Chondrocyte (in vitro differentiated cells): ENCODE data around the gene EVA1C. TPM values are rescaled to one million over a fixed set of nuclear protein-coding genes. Genes with fewer than 3 reads are reported as not detected.
"Not testable (repeated sequence)": the region's sequence is repeated elsewhere in the genome, so short reads cannot be mapped to it uniquely, and the experiment has no call there.

Experiments used
- DNase-seq: peaks from one replicate; pipeline ENCODE4 v3.0.0; 2021; ENCODE audit warnings: mixed read lengths, low spot score
- H3K27ac Mint-ChIP-seq: one replicate; pipeline ENCODE4 v1.8.0; 2021; ENCODE audit warnings: mild to moderate bottlenecking, moderate library complexity, mixed read lengths; ENCODE audit not compliant: unreplicated experiment
- H3K27me3 Mint-ChIP-seq: 2 replicates; pipeline ENCODE4 v1.8.0; 2021; ENCODE audit warnings: low read depth, mixed read lengths
- H3K36me3 Mint-ChIP-seq: 2 replicates; pipeline ENCODE4 v1.8.0; 2021; ENCODE audit warnings: low read depth, mixed read lengths
- H3K4me1 Mint-ChIP-seq: 2 replicates; pipeline ENCODE4 v1.8.0; 2021; ENCODE audit warnings: low read depth, mild to moderate bottlenecking, mixed read lengths
- H3K4me3 Mint-ChIP-seq: one replicate; pipeline ENCODE4 v1.8.0; 2021; ENCODE audit warnings: mild to moderate bottlenecking, moderate library complexity, mixed read lengths; ENCODE audit not compliant: unreplicated experiment
- H3K9me3 Mint-ChIP-seq: 2 replicates; pipeline ENCODE4 v1.8.0; 2021; ENCODE audit warnings: low read depth, mixed read lengths
- total RNA-seq: library from RNA; stranded (reverse); gene quantifications from 3 replicates; pipeline ENCODE4 v1.2.1, GENCODE V29; 2021
- TF ChIP-seq, protein P1 (sequence below): fragments of 200-600 bp; sonication (generic); IDR thresholded peaks from 2 replicates; pipeline ENCODE4 v1.5.0; 2021; ENCODE audit warnings: antibody characterized with exemption, mild to moderate bottlenecking, moderate library complexity

The EVA1C gene
- total RNA-seq, 1 donor from 2014 or later, result 2.0 TPM

DNA sequence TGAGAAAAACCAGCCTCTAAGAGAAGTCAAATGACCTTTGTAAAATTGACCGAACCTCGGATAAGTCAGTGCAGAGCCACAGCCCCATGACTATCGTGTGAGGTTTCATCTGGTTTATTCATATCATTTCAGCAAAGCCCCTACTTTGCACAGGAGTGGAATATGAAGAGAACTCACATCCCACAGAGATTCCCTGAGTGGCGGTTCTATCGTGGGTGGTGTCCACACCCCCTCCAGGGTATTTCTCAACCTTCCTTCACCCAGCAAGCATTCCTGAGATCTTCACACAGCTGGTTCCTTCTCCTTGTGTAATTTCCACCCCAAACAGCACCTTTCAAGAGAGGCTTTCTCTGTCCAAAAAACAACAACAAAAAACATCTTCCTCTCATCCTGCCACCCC, 47.5 kb downstream of the EVA1C start:
- Mint-ChIP-seq H3K4me1 (peaks cover 38% of the 10 kb centered on the region), H3K9me3 (no peaks in the 10 kb centered on the region), H3K27ac (no peak overlapping the region), H3K4me3 (no peak overlapping the region), H3K36me3 (peaks cover 2% of the 10 kb centered on the region), H3K27me3 (no peaks in the 10 kb centered on the region)
- TF ChIP-seq, protein P1, sequence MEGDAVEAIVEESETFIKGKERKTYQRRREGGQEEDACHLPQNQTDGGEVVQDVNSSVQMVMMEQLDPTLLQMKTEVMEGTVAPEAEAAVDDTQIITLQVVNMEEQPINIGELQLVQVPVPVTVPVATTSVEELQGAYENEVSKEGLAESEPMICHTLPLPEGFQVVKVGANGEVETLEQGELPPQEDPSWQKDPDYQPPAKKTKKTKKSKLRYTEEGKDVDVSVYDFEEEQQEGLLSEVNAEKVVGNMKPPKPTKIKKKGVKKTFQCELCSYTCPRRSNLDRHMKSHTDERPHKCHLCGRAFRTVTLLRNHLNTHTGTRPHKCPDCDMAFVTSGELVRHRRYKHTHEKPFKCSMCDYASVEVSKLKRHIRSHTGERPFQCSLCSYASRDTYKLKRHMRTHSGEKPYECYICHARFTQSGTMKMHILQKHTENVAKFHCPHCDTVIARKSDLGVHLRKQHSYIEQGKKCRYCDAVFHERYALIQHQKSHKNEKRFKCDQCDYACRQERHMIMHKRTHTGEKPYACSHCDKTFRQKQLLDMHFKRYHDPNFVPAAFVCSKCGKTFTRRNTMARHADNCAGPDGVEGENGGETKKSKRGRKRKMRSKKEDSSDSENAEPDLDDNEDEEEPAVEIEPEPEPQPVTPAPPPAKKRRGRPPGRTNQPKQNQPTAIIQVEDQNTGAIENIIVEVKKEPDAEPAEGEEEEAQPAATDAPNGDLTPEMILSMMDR, result no peak
- peak; percentile 4 for DNase-seq

DNA sequence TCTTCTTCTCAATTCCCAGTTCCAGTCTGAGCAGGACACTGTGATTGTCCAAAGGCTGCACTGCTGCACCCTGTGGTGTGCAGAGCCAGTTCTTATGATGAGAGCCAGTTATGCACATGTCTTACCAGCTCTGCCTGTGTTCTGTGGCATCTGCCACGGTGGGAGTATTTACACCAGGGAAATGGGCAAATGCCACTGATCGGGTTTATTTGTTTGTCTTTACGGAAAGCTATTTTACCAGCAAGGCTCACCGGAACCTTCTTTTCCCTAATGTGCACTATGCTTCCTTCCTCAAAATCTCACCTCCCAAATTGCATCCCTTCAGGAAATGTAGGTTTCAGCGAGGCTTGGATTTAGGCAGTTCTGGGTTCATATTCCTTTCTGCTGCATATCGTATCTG, 49.0 kb downstream of the EVA1C start:
- H3K36me3 Mint-ChIP-seq, result peaks cover 2% of the 10 kb centered on the region
- H3K27ac Mint-ChIP-seq, result no peak overlapping the region
- TF ChIP-seq, protein P1, result no peak
- peak; percentile 2 for DNase-seq
- H3K4me1 Mint-ChIP-seq, result peaks cover 36% of the 10 kb centered on the region
- no peaks in the 10 kb centered on the region for H3K27me3 Mint-ChIP-seq
- H3K9me3 Mint-ChIP-seq, result no peaks in the 10 kb centered on the region
- no peak overlapping the region for H3K4me3 Mint-ChIP-seq

DNA sequence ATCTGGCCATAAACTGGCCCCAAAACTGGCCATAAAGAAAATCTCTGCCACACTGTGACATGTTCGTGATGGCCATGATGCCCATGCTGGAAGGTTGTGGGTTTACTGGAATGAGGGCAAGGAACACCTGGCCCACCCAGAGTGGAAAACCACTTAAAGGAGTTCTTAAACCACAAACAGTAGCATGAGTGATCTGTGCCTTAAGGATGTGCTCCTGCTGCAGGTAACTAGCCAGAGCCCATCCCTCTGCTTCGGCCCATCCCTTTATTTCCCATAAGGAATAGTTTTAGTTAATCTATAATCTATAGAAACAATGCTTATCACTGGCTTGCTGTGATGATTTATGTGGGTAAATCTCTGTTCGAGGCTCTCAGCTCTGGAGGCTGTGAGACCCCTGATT, 50.1 kb downstream of the EVA1C start:
- H3K36me3 Mint-ChIP-seq, H3K27ac Mint-ChIP-seq, H3K4me3 Mint-ChIP-seq, H3K9me3 Mint-ChIP-seq, H3K27me3 Mint-ChIP-seq: not testable (repeated sequence)
- H3K4me1 Mint-ChIP-seq, result peaks cover 26% of the 10 kb centered on the region
- DNase-seq, result peak; percentile 0

DNA sequence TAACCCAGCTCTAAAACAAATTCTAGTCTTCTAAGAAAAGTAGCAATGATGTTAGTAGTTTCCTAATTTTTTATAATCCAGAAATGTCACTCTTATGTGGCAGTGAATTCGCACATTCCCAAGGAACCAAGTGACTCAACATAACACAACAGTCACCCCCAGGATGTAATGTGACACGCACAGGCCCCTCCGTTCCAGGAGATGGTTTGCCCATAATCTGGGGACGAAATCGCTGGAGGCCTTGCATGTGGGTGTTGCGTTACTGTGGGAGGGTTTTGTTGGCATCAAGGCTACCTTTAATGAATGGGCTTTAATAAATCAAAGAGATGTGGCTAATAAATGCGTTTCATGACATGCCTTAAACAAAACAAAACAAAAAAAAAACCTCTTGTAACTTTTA, 50.9 kb downstream of the EVA1C start:
- peaks cover 2% of the 10 kb centered on the region for H3K36me3 Mint-ChIP-seq
- H3K4me3 Mint-ChIP-seq, result no peak overlapping the region
- peak; percentile 19 for DNase-seq
- H3K27me3 Mint-ChIP-seq, result no peaks in the 10 kb centered on the region
- H3K27ac Mint-ChIP-seq, result peak overlapping the region; percentile 89
- TF ChIP-seq, protein P1, result no peak
- H3K4me1 Mint-ChIP-seq, result peaks cover 20% of the 10 kb centered on the region
- no peaks in the 10 kb centered on the region for H3K9me3 Mint-ChIP-seq

DNA sequence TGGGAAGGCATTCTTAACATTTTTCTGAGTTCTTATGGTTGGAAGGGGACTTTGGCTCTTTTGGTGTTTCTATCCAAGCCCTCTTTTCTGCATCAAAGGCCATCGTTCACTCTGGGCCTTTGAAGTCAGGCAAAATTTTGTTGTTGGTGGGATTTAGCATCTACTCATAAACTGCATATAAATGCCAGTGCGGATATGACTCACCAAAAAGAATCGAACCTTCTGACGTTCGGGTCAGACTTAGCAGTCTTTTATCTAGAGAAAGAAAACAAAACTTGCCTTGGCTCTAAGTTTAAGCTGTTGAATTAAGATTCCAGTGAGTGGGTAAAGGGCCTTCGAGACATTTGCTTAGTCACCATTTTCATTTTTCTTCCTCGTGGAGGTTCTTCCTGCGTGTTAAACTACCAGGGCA, 51.4 kb downstream of the EVA1C start:
- H3K27me3 Mint-ChIP-seq, result no peaks in the 10 kb centered on the region
- H3K27ac Mint-ChIP-seq, result peak overlapping the region; percentile 95
- H3K36me3 Mint-ChIP-seq, result peaks cover 1% of the 10 kb centered on the region
- H3K4me3 Mint-ChIP-seq, result no peak overlapping the region
- H3K4me1 Mint-ChIP-seq, result peaks cover 20% of the 10 kb centered on the region
- TF ChIP-seq, protein P1, result no peak
- DNase-seq, result no peak
- H3K9me3 Mint-ChIP-seq, result no peaks in the 10 kb centered on the region

DNA sequence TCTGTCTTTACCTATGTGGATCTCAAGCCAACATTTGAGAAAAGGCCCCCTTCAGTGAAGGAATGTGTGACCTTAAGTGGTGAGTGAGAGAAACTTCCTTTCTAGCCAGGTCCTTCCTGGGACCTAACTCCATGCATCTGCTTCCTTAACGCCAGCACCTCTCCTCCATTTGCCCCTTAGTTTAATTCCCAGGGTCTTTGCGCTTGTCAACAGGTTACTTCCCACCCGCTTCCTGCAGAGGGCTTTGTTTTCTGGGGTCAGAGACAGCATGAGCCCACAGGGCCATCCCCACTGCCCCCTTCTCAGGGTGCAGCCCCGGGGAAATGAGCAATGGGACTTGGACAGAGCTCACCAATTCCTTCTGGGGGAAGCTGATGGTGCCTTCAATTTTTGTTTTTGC, 54.8 kb downstream of the EVA1C start:
- Mint-ChIP-seq H3K4me1 (peaks cover 20% of the 10 kb centered on the region), H3K27ac (no peak overlapping the region), H3K27me3 (no peaks in the 10 kb centered on the region), H3K36me3 (no peaks in the 10 kb centered on the region), H3K9me3 (no peaks in the 10 kb centered on the region), H3K4me3 (no peak overlapping the region)
- DNase-seq, result peak; percentile 10
- TF ChIP-seq, protein P1, result no peak
